ENCODE results near the gene CAMTA1. TPM values are rescaled to one million over a fixed set of nuclear protein-coding genes. Genes with fewer than 3 reads are reported as not detected.

Gene CAMTA1
- total RNA-seq, 6 experiments from 2014 or later, result 78.1 to 96.6 (median 86.1) TPM

DNA sequence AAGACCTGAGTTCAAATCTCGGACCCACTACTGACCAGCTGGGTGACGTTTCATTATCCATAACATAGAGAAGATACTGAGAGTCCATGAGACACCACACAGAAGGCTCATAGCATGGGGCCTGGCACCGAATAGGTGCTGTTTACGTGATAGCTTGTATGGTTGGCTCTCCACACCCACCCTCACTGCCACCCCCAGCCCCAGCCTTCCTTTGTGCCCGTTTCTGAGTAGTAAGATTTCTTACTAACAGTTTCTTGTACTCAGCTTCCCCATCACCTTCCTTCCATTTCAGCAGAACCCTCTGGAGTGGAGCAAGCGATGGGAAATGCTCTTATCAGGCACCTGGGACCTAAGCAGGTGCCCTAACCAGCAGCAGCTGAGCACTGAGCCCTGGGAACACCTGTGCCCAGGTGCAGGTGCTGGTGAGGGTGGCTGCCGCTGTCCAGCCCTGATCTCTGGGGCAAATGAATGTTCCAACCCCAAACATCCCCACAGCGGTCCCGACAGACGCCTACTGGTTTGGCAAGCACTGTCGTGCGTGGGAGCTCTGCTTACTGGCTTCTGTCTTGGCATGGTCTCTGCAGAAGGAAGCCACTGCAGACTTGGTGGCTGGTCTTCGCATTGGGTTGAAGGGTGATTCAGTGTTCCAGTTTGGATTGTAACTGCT is 225.4 kb downstream of the CAMTA1 start:
- Mint-ChIP-seq H3K36me3 (ENCODE audit: low read depth) (no peaks in the 10 kb centered on the region), H3K27ac (no peak overlapping the region), H3K27me3 (ENCODE audit: insufficient read depth) (peaks cover 56% of the 10 kb centered on the region), H3K4me1 (ENCODE audit: low read depth) (no peaks in the 10 kb centered on the region), H3K9me3 (no peaks in the 10 kb centered on the region), H3K4me3 (no peak overlapping the region)
- TF ChIP-seq, protein P1, sequence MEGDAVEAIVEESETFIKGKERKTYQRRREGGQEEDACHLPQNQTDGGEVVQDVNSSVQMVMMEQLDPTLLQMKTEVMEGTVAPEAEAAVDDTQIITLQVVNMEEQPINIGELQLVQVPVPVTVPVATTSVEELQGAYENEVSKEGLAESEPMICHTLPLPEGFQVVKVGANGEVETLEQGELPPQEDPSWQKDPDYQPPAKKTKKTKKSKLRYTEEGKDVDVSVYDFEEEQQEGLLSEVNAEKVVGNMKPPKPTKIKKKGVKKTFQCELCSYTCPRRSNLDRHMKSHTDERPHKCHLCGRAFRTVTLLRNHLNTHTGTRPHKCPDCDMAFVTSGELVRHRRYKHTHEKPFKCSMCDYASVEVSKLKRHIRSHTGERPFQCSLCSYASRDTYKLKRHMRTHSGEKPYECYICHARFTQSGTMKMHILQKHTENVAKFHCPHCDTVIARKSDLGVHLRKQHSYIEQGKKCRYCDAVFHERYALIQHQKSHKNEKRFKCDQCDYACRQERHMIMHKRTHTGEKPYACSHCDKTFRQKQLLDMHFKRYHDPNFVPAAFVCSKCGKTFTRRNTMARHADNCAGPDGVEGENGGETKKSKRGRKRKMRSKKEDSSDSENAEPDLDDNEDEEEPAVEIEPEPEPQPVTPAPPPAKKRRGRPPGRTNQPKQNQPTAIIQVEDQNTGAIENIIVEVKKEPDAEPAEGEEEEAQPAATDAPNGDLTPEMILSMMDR (IDR thresholded peaks at IDR 0.05), result no peak
- no peak for DNase-seq

DNA sequence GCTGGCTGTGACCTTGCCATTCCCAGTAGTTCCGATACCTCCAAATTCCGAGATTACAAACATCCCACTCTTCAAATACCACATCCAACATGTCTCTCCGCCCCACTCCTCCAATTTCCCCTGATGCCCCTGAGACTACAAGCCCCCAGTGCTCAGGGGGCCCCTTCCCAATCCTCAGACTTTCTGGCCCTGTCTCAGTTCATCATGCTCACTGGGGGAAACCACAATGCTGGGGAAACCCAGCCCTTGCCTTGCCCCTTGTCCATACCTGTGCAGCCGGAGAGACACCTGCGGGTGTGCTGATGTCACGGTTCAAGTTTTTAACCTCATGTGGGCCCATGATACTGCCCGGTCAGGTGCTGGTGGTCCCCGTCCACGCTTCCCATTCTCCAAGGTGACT is 226.6 kb downstream of the CAMTA1 start:
- peaks cover 58% of the 10 kb centered on the region for H3K27me3 Mint-ChIP-seq (ENCODE audit: insufficient read depth)
- H3K36me3 Mint-ChIP-seq (ENCODE audit: low read depth), result no peaks in the 10 kb centered on the region
- no peaks in the 10 kb centered on the region for H3K4me1 Mint-ChIP-seq (ENCODE audit: low read depth)
- TF ChIP-seq, protein P1 (IDR thresholded peaks at IDR 0.05), result no peak
- no peak for DNase-seq
- H3K9me3 Mint-ChIP-seq, result no peaks in the 10 kb centered on the region
- H3K4me3 Mint-ChIP-seq, result no peak overlapping the region
- H3K27ac Mint-ChIP-seq, result no peak overlapping the region

DNA sequence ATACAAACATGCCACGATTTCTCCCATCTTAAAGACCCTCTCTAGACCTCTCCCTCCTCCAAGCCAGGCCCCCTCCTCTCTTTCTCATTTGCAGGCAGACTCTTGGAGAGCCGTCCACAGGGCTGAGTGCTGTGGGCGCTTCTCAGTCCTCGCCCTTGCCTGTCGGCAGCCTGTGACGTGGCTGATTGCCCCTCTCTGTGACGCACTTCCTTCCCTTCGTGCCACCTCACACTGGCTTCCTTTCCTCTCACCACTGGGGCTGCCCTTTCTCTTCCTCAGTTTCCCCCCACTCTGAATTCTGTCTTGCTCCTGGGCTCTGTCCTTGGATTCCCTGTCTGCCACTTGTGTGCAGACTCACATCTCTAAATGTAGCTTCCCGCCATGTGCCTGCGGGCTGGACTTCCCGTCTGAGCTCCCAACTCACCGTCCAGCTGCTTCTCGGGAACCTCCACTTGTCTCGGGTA is 227.2 kb downstream of the CAMTA1 start:
- TF ChIP-seq, protein P1 (IDR thresholded peaks at IDR 0.05), result no peak
- DNase-seq, result no peak
- Mint-ChIP-seq H3K36me3 (ENCODE audit: low read depth) (no peaks in the 10 kb centered on the region), H3K27me3 (ENCODE audit: insufficient read depth) (peaks cover 56% of the 10 kb centered on the region), H3K9me3 (no peaks in the 10 kb centered on the region), H3K4me3 (no peak overlapping the region), H3K4me1 (ENCODE audit: low read depth) (no peaks in the 10 kb centered on the region), H3K27ac (no peak overlapping the region)

DNA sequence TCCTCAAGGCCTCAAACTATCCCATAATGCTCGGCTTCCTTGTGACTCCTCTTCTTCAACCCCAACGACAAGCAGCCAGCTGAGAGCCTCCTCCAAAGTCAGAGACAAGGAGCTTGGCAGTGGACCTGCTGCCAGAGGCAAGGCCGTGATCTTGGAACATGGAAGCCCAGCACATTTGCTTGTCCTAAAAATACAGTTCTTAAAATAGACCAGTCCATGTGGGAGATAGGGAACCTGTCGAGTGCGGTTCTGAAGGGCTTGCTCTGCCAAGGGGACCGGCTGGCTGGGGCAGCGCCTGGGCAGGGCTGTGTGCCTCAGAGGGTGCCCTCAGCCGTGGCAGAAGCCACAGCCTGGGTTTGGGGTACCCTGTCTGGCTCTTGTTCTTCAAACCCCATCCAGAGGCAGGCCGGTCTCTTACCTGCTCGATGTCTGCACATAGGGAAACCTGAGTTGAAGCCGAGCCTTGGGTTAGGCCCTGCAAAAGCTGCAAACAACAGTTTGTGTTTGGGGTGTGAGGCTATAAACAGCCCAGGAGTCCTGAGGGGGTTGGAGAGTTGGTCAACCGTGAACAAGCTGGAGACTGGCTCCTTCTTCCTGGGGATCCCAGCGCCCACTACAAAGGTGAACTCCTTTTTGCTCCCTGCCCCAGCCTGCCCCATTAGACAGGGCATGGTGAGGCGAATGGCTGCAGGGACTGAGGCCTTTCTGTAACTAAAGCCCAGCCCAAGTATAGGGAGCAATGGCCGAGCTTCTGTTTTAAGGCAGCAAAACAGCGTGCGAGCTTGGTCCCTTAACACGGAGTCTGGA is 228.8 kb downstream of the CAMTA1 start:
- no peak overlapping the region for H3K4me3 Mint-ChIP-seq
- peaks cover 62% of the 10 kb centered on the region for H3K27me3 Mint-ChIP-seq (ENCODE audit: insufficient read depth)
- no peak for DNase-seq
- H3K4me1 Mint-ChIP-seq (ENCODE audit: low read depth), result no peaks in the 10 kb centered on the region
- H3K36me3 Mint-ChIP-seq (ENCODE audit: low read depth), result no peaks in the 10 kb centered on the region
- TF ChIP-seq, protein P1 (IDR thresholded peaks at IDR 0.05), result no peak
- no peak overlapping the region for H3K27ac Mint-ChIP-seq
- no peaks in the 10 kb centered on the region for H3K9me3 Mint-ChIP-seq

DNA sequence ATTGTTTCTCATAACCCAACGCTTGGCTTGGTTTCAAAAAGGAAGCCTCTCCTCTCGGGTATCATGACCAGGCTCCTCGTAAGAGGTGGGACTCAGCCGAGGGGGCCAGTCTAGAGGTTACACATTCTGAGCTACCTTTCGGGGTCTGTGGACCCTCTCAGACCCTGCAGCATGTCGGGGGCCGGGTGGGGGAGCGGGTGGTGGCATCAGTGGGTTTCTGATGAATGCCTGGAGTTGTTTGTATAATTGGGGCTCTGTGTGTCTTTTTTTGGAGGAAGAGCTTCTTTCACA is 229.3 kb downstream of the CAMTA1 start:
- DNase-seq, result no peak

More for the DNA sequence above, 229.3 kb downstream of the CAMTA1 start:
- Mint-ChIP-seq H3K4me1 (ENCODE audit: low read depth) (no peaks in the 10 kb centered on the region), H3K36me3 (ENCODE audit: low read depth) (no peaks in the 10 kb centered on the region), H3K9me3 (no peaks in the 10 kb centered on the region), H3K27ac (no peak overlapping the region), H3K27me3 (ENCODE audit: insufficient read depth) (peaks cover 67% of the 10 kb centered on the region), H3K4me3 (no peak overlapping the region)
- TF ChIP-seq, protein P1 (IDR thresholded peaks at IDR 0.05), result no peak
